Ureter (tissue), 1 donor: ENCODE results near the gene GLOD5. TPM values are rescaled to one million over a fixed set of nuclear protein-coding genes. Genes with fewer than 3 reads are reported as not detected.
"Not testable (repeated sequence)": the region's sequence is repeated elsewhere in the genome, so short reads cannot be mapped to it uniquely, and the experiment has no call there.

Experiments
- DNase-seq: peaks from one replicate; pipeline ENCODE4 v3.0.0-alpha.2; 2020; ENCODE audit warnings: low spot score
- total RNA-seq: library from RNA; stranded (reverse); gene quantifications from one replicate; pipeline ENCODE4 v1.2.4, GENCODE V29; 2023
- donor health status: DM: yes; HTN: yes; CAD: no.

Gene GLOD5
- total RNA-seq, 1 donor from 2014 or later = not detected

DNA sequence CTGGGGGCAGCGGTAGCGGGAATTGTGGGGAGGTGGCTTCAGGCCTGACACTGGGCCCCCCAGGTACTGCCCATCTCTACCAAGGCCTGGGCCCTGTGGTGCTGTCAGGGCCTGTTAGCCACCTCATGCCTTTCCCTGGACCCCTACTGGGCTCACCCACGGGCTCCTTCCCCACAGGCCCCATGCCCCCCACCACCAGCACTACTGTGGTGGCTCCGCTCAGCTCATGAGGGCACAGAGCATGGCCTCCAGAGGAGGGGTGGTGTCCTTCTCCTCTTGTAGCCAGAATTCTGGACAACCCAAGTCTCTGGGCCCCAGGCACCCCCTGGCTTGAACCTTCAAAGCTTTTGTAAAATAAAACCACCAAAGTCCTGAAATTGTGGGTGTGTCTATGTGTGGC is 32.4 kb downstream of the GLOD5 start:
- DNase-seq = no peak

- DNase-seq = no peak
Observed at GRCh38 chrX:48794340-48794910, 32.9 kb downstream of the GLOD5 start.

GRCh38 chrX:48794911-48795515 is 33.5 kb downstream of the GLOD5 start:
- no peak for DNase-seq

DNA sequence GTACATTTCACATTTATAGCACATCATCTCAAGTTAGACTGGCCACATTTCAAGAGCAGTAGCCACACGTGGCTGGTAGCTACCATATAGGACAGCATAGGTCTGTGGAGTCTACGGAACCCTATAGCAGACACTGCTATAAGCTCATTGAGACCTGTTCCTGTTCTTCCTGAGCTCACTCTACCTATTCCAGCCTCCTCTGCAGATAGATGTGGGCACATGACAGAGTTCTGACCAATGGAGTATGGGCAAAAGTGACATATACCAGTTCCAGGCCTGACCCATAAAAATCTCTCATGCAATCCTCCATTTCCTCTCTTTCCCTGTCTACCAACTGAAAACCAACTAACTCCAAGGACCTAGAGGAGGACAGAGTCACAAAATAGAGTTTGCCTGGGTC is 36.8 kb downstream of the GLOD5 start:
- DNase-seq = no peak

- DNase-seq = no peak
Observed at GRCh38 chrX:48800574-48801279, 39.2 kb downstream of the GLOD5 start.

DNA sequence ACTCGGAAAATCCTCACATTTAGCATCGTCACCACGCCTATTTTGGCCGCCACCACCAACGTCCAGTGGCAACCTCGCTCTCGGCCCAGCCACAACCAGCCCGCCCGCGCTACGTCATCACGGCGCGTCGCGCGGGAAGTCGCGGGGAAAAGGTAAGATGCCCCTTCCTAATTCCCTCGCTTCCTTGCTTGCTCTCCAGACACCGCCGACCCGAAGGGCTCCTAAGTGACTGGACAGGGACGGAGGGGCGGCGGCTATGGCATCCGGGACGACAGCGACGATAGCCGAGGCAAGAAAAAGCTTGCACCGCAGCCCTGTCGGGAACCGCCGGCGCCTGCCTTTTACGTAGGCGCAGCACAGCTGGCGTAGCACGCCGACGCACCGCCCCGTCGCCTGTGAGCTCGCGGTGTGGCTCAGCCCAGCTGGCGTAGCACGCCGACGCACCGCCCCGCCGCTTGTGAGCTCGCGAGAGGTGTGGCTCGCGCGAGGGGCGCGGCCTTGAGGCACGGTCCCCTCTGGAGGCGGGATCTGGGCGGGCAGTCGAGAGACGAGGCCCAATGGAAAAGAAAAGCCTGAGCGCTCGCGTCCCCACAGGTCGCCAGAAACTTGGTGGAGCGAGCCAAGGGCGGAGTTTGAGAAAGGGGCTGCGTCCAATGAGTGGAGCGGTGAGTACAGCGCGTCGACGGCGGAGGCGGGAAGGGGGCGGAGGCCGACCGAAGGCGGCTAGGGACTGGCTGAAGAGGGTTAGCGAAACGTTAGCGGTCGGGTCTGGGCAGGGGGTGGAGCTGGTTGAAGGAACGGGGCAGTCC is 39.9 kb downstream of the GLOD5 start, which contains the start of gene HDAC6:
Gene HDAC6, plus strand, starts transcription at position 788 of the 809 bp plus-strand sequence. CDS start 626 bp downstream, outside the sequence.
- peak; percentile 96 for DNase-seq

DNA sequence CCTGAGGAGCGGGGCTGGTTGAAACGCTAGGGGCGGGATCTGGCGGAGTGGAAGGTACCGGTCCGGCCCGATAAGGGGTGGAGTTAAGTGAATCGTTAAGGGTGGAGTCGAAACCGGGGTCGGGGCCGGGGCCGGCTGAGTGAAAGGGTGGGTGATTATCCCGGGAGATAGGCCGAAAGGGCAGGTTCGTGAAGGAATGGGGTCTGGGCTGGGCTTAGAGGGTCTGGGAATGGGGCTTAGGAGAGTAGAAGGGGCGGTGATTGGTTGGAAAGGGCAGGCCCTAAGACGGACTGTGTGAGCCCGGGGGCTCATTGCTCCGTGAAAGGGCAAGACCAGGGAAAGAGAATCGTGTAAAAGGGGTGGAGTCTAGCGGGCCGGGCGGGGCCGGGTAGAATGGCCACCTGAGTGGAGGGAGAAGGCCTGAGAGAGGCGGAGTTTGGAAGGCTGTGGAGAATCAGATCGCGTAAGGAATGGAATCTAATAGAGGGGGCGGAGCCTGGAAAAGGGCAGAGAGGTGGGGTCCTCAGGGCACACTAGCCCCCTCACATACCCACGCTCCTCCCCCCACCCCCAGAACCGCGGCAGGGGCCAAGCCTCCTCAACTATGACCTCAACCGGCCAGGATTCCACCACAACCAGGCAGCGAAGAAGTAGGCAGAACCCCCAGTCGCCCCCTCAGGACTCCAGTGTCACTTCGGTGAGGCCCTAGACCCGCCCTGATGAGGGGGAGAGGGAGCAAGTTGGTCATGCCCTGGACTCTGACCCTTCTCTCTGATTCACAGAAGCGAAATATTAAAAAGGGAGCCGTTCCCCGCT is 40.8 kb downstream of the GLOD5 start:
- peak; percentile 89 for DNase-seq

- no peak for DNase-seq
Observed at GRCh38 chrX:48802905-48803200, 41.3 kb downstream of the GLOD5 start.

GRCh38 chrX:48806081-48806480 is 44.5 kb downstream of the GLOD5 start:
- no peak for DNase-seq

- DNase-seq = no peak
Observed at GRCh38 chrX:48813644-48814043, 52.1 kb downstream of the GLOD5 start.

DNA sequence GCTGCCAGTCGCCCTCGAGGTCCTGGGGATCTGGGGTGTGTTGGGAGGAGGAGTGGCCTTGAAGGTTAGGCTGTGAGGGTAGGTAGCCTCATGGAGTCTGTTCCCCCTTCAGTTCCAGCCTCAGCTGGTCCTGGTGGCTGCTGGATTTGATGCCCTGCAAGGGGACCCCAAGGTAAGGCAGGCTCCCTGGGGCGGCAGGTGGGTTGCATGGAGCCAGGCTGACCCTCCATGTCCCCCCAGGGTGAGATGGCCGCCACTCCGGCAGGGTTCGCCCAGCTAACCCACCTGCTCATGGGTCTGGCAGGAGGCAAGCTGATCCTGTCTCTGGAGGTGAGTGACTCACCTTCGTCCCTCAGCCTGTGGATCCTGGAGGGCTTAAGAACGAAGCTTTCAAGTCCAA is 53.2 kb downstream of the GLOD5 start:
- DNase-seq = no peak

GRCh38 chrX:48815266-48815665 is 53.7 kb downstream of the GLOD5 start:
- no peak for DNase-seq

- no peak for DNase-seq
Observed at GRCh38 chrX:48816014-48816810, 54.7 kb downstream of the GLOD5 start.

DNA sequence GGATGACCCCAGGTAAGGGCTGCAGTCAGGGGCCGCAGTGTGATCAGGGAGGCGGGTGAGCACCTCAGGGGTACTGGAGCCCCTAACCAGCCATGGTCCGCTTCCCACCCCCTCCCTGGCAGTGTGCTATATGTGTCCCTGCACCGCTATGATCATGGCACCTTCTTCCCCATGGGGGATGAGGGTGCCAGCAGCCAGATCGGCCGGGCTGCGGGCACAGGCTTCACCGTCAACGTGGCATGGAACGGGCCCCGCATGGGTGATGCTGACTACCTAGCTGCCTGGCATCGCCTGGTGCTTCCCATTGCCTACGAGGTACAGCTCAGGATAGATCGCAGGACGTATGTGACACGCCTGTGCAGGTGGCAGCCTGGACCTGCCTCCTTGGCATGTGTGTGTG is 56.6 kb downstream of the GLOD5 start:
- no peak for DNase-seq

GRCh38 chrX:48818866-48819265 is 57.3 kb downstream of the GLOD5 start:
- DNase-seq = no peak

DNA sequence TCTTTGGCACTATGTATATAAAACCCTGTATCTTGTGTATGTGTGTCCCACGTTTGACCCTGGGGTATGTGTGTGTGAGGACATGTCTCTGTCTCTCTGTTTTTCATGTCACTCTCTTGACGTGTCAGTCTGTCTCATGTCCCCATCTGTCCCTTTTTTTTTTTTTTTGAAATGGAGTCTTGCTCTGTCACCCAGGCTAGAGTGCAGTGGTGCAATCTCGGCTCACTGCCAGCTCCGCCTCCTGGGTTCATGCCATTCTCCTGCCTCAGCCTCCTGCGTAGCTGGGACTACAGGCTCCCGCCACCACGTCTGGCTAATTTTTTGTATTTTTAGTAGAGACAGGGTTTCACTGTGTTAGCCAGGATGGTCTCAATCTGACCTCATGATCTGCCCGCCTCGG is 57.8 kb downstream of the GLOD5 start:
- DNase-seq = not testable (repeated sequence)

- DNase-seq = no peak
Observed at GRCh38 chrX:48823053-48823452, 61.5 kb downstream of the GLOD5 start.
